Panc1 (cell line): Measurements from ENCODE around the gene TBC1D22B.

Source experiments
- CTCF ChIP-seq: fragments of 450-650 bp; IDR thresholded peaks from 2 replicates; pipeline ENCODE4 v1.5.1; 2017; ENCODE audit warnings: mild to moderate bottlenecking
- POLR2AphosphoS5 ChIP-seq: IDR thresholded peaks from 2 replicates; pipeline ENCODE4 v1.6.1; 2012; ENCODE audit warnings: mild to moderate bottlenecking, low read depth, low read length, moderate library complexity
- REST ChIP-seq, 2 experiments: IDR thresholded peaks; 2 replicates each; pipeline ENCODE4 v1.6.1; 2011 to 2012; ENCODE audit warnings: low read depth in 2 of 2, control low read depth in 1 of 2, low read length in 1 of 2, mild to moderate bottlenecking in 1 of 2, moderate library complexity in 1 of 2; ENCODE audit not compliant: insufficient read depth in 1 of 2

GRCh38 chr6:37283671-37284151 lies 26.1 kb downstream of the TBC1D22B start:
- TF ChIP-seq CTCF: no peak
- TF ChIP-seq REST (IDR thresholded peaks at IDR 0.05; ENCODE audit: insufficient read depth in 1 of 2, low read depth in 2 of 2, low read length in 1 of 2): no peak
- no peak for TF ChIP-seq POLR2AphosphoS5
